H1 (cell line): ENCODE results near the gene TFEC. TPM values are rescaled to one million over a fixed set of nuclear protein-coding genes. Genes with fewer than 3 reads are reported as not detected.

Experiments used
- CTCF ChIA-PET: fragments of 300-600 bp; sonication (Branson Sonifier 250); formaldehyde crosslinking; loops from one replicate; lab custom pipeline; 2021; ENCODE audit not compliant: partially characterized antibody; lab: Charles Lee
- POLR2A ChIA-PET: fragments of 300-600 bp; sonication (Branson Sonifier 250); formaldehyde crosslinking; loops from one replicate; lab custom pipeline; 2021; ENCODE audit warnings: inconsistent platforms; ENCODE audit not compliant: partially characterized antibody; lab: Charles Lee
- DNase-seq, 2 experiments: peaks; one replicate each; pipeline versions ENCODE4 v3.0.0 to v3.0.0-alpha.2; 2010 to 2022; ENCODE audit warnings: low spot score in 2 of 2, low read depth in 1 of 2, mixed read lengths in 1 of 2
- FAIRE-seq: peaks from 2 replicates; lab custom pipeline; 2011; peaks lifted over from hg19 to GRCh38; lab: Jason Lieb, UNC
- H2AFZ ChIP-seq: 2 replicates; pipeline ENCODE4 v1.8.1; 2012; ENCODE audit warnings: low read length, inconsistent platforms
- H2AK5ac ChIP-seq: 2 replicates; pipeline ENCODE4 v1.6.1; 2013; ENCODE audit warnings: low read depth, low read length
- H2BK120ac ChIP-seq: replicated peaks from 2 replicates; pipeline ENCODE3; 2013; ENCODE audit warnings: low read depth, low read length, inconsistent platforms
- H2BK12ac ChIP-seq: 2 replicates; pipeline ENCODE4 v1.6.1; 2013; ENCODE audit warnings: low read depth, low read length
- H2BK15ac ChIP-seq: 2 replicates; pipeline ENCODE4 v1.6.1; 2013; ENCODE audit warnings: low read length
- H2BK20ac ChIP-seq: 2 replicates; pipeline ENCODE4 v1.6.1; 2013; ENCODE audit warnings: low read length
- H2BK5ac ChIP-seq: 2 replicates; pipeline ENCODE4 v1.6.1; 2013; ENCODE audit warnings: low read depth, low read length
- H3K14ac ChIP-seq: 2 replicates; pipeline ENCODE4 v1.6.1; 2013; ENCODE audit warnings: inconsistent platforms; ENCODE audit not compliant: insufficient read length
- H3K18ac ChIP-seq: 2 replicates; pipeline ENCODE4 v1.6.1; 2013; ENCODE audit warnings: low read length; ENCODE audit errors: extremely low read depth
- H3K23ac ChIP-seq: 2 replicates; pipeline ENCODE4 v1.6.1; 2013; ENCODE audit warnings: inconsistent platforms; ENCODE audit not compliant: insufficient read length
- H3K23me2 ChIP-seq: 2 replicates; pipeline ENCODE4 v1.6.1; 2013; ENCODE audit warnings: low read depth, low read length
- H3K27ac ChIP-seq: 2 replicates; pipeline ENCODE4 v1.6.1; 2011; ENCODE audit warnings: low read depth, low read length, inconsistent platforms
- H3K27me3 ChIP-seq, 4 experiments: replicated peaks in 1 of 4; 1 replicate in 1 of 4; 2 replicates in 3 of 4; pipeline versions ENCODE4 v1.6.1 to v1.8.1; 2011 to 2013; ENCODE audit warnings: low read length in 3 of 4, mild to moderate bottlenecking in 3 of 4, inconsistent platforms in 2 of 4, mixed read lengths in 2 of 4, moderate library complexity in 1 of 4; ENCODE audit not compliant: control insufficient read depth in 3 of 4, insufficient read depth in 3 of 4; ENCODE audit errors: extremely low read depth in 1 of 4
- H3K36me3 ChIP-seq, 4 experiments: 2 replicates each; pipeline versions ENCODE4 v1.6.1 to v1.8.1; 2011 to 2013; ENCODE audit warnings: mild to moderate bottlenecking in 4 of 4, low read length in 3 of 4, moderate library complexity in 2 of 4, control low read depth in 1 of 4, inconsistent platforms in 1 of 4; ENCODE audit not compliant: insufficient read depth in 4 of 4, control insufficient read depth in 2 of 4
- H3K4ac ChIP-seq: replicated peaks from 2 replicates; pipeline ENCODE3; 2013; ENCODE audit warnings: low read length, low read depth, mixed read lengths, inconsistent platforms; ENCODE audit not compliant: insufficient read length
- H3K4me1 ChIP-seq, 4 experiments: replicated peaks in 1 of 4; 1 replicate in 1 of 4; 2 replicates in 3 of 4; pipeline versions ENCODE4 v1.6.1 to v1.8.1; 2011 to 2013; ENCODE audit warnings: low read length in 3 of 4, inconsistent platforms in 2 of 4, mixed read lengths in 1 of 4; ENCODE audit not compliant: insufficient read depth in 4 of 4, control insufficient read depth in 3 of 4
- H3K4me2 ChIP-seq, 2 experiments: 2 replicates each; pipeline versions ENCODE4 v1.6.1 to v1.8.1; 2011 to 2013; ENCODE audit warnings: low read depth in 2 of 2, low read length in 2 of 2, control low read depth in 1 of 2, inconsistent platforms in 1 of 2, mild to moderate bottlenecking in 1 of 2; ENCODE audit not compliant: insufficient read depth in 1 of 2
- H3K4me3 ChIP-seq, 4 experiments: fragments of 200-600, 300-600 bp in 1 of 4; sonication (generic), shearing (Covaris generic), sonication (Bioruptor Twin) in 1 of 4; 2 replicates each; pipeline versions ENCODE4 v1.5.1 to v1.8.1; 2011 to 2016; ENCODE audit warnings: low read length in 4 of 4, low read depth in 3 of 4, control low read depth in 2 of 4, inconsistent platforms in 2 of 4, mild to moderate bottlenecking in 2 of 4, mixed read lengths in 1 of 4, moderate library complexity in 1 of 4; ENCODE audit not compliant: insufficient read depth in 2 of 4; ENCODE audit errors: extremely low read depth in 1 of 4
- H3K56ac ChIP-seq: replicated peaks from 2 replicates; pipeline ENCODE3; 2013; ENCODE audit warnings: low read depth, mild to moderate bottlenecking, mixed read lengths, low read length, inconsistent platforms; ENCODE audit not compliant: insufficient read length
- H3K79me1 ChIP-seq: 2 replicates; pipeline ENCODE4 v1.6.1; 2013; ENCODE audit warnings: low read depth, low read length, control low read depth
- H3K79me2 ChIP-seq, 2 experiments: 2 replicates each; pipeline versions ENCODE4 v1.6.1 to v1.8.1; 2012 to 2013; ENCODE audit warnings: low read length in 2 of 2, mild to moderate bottlenecking in 2 of 2, inconsistent platforms in 1 of 2; ENCODE audit not compliant: insufficient read depth in 2 of 2, control insufficient read depth in 1 of 2
- H3K9ac ChIP-seq, 4 experiments: replicated peaks in 1 of 4; 1 replicate in 1 of 4; 2 replicates in 3 of 4; pipeline versions ENCODE4 v1.6.1 to v1.8.1; 2011 to 2013; ENCODE audit warnings: low read depth in 3 of 4, low read length in 3 of 4, control low read depth in 2 of 4, mild to moderate bottlenecking in 2 of 4, moderate library complexity in 2 of 4, inconsistent platforms in 1 of 4; ENCODE audit errors: extremely low read depth in 1 of 4
- H3K9me3 ChIP-seq, 2 experiments: 2 replicates each; pipeline versions ENCODE4 v1.6.1 to v1.8.1; 2012 to 2013; ENCODE audit warnings: mild to moderate bottlenecking in 2 of 2, moderate library complexity in 2 of 2, control low read depth in 1 of 2, inconsistent platforms in 1 of 2, low read depth in 1 of 2, low read length in 1 of 2, mixed read lengths in 1 of 2; ENCODE audit not compliant: insufficient read depth in 2 of 2
- H4K20me1 ChIP-seq, 2 experiments: replicated peaks in 1 of 2; 2 replicates each; pipeline versions ENCODE3 to v1.8.1; 2011 to 2013; ENCODE audit warnings: inconsistent platforms in 2 of 2, low read length in 2 of 2, mild to moderate bottlenecking in 1 of 2; ENCODE audit not compliant: insufficient read depth in 2 of 2, control insufficient read depth in 1 of 2
- H4K5ac ChIP-seq: 2 replicates; pipeline ENCODE4 v1.6.1; 2013; ENCODE audit warnings: low read length, low read depth, mixed read lengths, inconsistent platforms; ENCODE audit not compliant: insufficient read length
- H4K8ac ChIP-seq: 2 replicates; pipeline ENCODE4 v1.8.0; 2013; ENCODE audit warnings: mild to moderate bottlenecking, moderate library complexity, low read length, inconsistent platforms; ENCODE audit not compliant: insufficient read depth; ENCODE audit errors: extremely low read depth
- H4K91ac ChIP-seq: replicated peaks from 2 replicates; pipeline ENCODE3; 2013; ENCODE audit warnings: low read length, mixed read lengths, inconsistent platforms; ENCODE audit not compliant: insufficient read length
- ASH2L ChIP-seq: fragments of 200-600, 300-600 bp; sonication (generic); IDR thresholded peaks from one replicate; pipeline ENCODE4 v1.7.1; 2017; ENCODE audit warnings: low read length
- EZH2 ChIP-seq: fragments of 200-600 bp; sonication (generic); IDR thresholded peaks from 2 replicates; pipeline ENCODE4 v1.7.1; 2012; ENCODE audit warnings: low read depth, mild to moderate bottlenecking, moderate library complexity, low read length, inconsistent platforms; ENCODE audit not compliant: severe bottlenecking
- GTF2F1 ChIP-seq: IDR thresholded peaks from 2 replicates; pipeline ENCODE4 v1.6.1; 2012; ENCODE audit warnings: low read depth, low read length, improper control_type of control experiment, borderline replicate concordance
- HDAC2 ChIP-seq, 2 experiments: fragments of 300-600 bp in 1 of 2; sonication (generic) in 1 of 2; IDR thresholded peaks; 2 replicates each; pipeline ENCODE4 v1.6.1; 2011 to 2012; ENCODE audit warnings: low read depth in 2 of 2, low read length in 2 of 2, mild to moderate bottlenecking in 2 of 2, moderate library complexity in 2 of 2, borderline replicate concordance in 1 of 2, inconsistent platforms in 1 of 2
- KDM1A ChIP-seq: fragments of 200-600, 300-600 bp; sonication (generic); IDR thresholded peaks from 2 replicates; pipeline ENCODE4 v1.7.1; 2016; ENCODE audit warnings: mild to moderate bottlenecking, low read length, borderline replicate concordance
- NANOG ChIP-seq: IDR thresholded peaks from 2 replicates; pipeline ENCODE4 v1.6.1; 2011; ENCODE audit warnings: low read length, low read depth, mild to moderate bottlenecking, inconsistent platforms; ENCODE audit not compliant: insufficient read depth, poor library complexity, severe bottlenecking
- RNF2 ChIP-seq: fragments of 200-900, 300-1000 bp; sonication (generic); IDR thresholded peaks from 2 replicates; pipeline ENCODE4 v1.7.1; 2016; ENCODE audit warnings: borderline replicate concordance, low read depth, mild to moderate bottlenecking, antibody characterized with exemption, low read length; ENCODE audit not compliant: poor library complexity, severe bottlenecking; ENCODE audit errors: missing control alignments
- SIX5 ChIP-seq: IDR thresholded peaks from 2 replicates; pipeline ENCODE4 v1.6.1; 2011; ENCODE audit warnings: mild to moderate bottlenecking, low read depth, low read length
- SRF ChIP-seq: IDR thresholded peaks from 2 replicates; pipeline ENCODE4 v1.6.1; 2011; ENCODE audit warnings: mild to moderate bottlenecking, low read depth, low read length, moderate library complexity
- TEAD4 ChIP-seq: IDR thresholded peaks from 2 replicates; pipeline ENCODE4 v1.6.1; 2012; ENCODE audit warnings: low read depth, low read length, inconsistent platforms, mixed read lengths
- WGBS, 2 experiments: shearing (Covaris generic) in 1 of 2; methylation state at CpG; one replicate each; pipeline versions ENCODE4 v1.1.6 to v1.1.7; 2013 to 2015; ENCODE audit warnings: low lambda C conversion rate in 2 of 2, mixed read lengths in 2 of 2, inconsistent platforms in 1 of 2, low coverage in 1 of 2, missing lambda C conversion rate in 1 of 2; ENCODE audit not compliant: insufficient replicate concordance in 2 of 2, insufficient coverage in 1 of 2, insufficient read length in 1 of 2; ENCODE audit errors: extremely low coverage in 1 of 2, missing lambda C conversion rate in 1 of 2; 5-methylcytosine and 5-hydroxymethylcytosine counted together
- polyA plus RNA-seq, 7 experiments: library from polyadenylated mRNA; depleted of rRNA in 3 of 7; stranded (reverse) in 5 of 7; unstranded in 2 of 7; fragments of >200 nt in 5 of 7; fragments of 200-250 nt in 2 of 7; gene quantifications; 1 replicate in 5 of 7; 2 replicates in 1 of 7; 4 replicates in 1 of 7; pipeline versions ENCODE4 v1.2.1 to v1.2.3, GENCODE V29; 2011 to 2013; ENCODE audit warnings: missing spikeins in 2 of 7, mixed read lengths in 2 of 7
- total RNA-seq: library from RNA; stranded (reverse); fragmentation: NEBNext Ultra II Directional; extraction: Animal tissue kit (Norgen Biotek cat#: 25700); gene quantifications from 2 replicates; pipeline ENCODE4 v1.2.1, GENCODE V29; 2021
- TF ChIP-seq, protein P1 (sequence below): IDR thresholded peaks from 2 replicates; pipeline ENCODE4 v1.6.1; 2012; ENCODE audit warnings: inconsistent platforms

The TFEC gene
- total and polyA plus RNA-seq, 2 of the 8 experiments (the other 6 are each of a cell fraction or from before 2014, with no cell fraction given): not detected

DNA sequence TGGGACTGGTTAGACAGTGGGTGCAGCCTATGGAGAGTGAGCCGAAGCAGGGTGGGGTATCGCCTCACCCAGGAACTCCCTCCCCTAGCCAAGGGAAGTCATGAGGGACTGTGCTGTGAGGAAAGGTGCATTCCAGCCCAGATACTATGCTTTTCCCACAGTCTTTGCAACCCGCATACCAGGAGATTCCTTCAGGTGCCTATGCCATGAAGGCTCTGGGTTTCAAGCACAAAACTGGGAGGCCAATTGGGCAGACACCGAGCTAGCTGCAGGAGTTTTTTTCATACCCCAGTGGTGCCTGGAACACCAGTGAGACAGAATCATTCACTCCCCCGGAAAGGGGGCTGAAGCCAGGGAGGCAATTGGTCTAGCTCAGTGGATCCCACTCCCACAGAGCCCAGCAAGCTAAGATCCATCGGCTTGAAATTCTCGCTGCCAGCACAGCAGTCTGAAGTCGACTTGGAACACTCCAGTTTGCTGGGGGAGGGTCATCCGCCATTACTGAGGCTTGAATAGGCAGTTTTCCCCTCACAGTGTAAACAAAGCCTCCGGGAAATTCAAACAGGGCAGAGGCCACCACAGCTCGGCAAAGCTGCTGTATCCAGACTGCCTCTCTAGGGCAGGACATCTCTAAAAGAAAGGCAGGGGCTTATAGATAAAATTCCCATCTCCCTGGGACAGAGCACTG is 141.4 kb downstream of the TFEC start:
- Histone ChIP-seq H4K91ac (no peak overlapping the region), H2AK5ac (no peak overlapping the region), H3K9ac (no peak overlapping the region), H3K79me1 (no peaks in the 10 kb centered on the region), H3K79me2 (no peaks in the 10 kb centered on the region), H3K4ac (no peak overlapping the region), H3K23ac (no peak overlapping the region), H4K8ac (no peak overlapping the region), H2BK20ac (no peak overlapping the region), H2BK120ac (no peak overlapping the region), H3K9me3 (0 out of 4 replicates have a peak, but pooled peaks cover 0 to 2% of the 10 kb centered on the region in 2 experiments), H3K27ac (no peak overlapping the region), H3K36me3 (no peaks in the 10 kb centered on the region), H4K5ac (no peak overlapping the region), H3K56ac (no peak overlapping the region), H2AFZ (no peak overlapping the region; the same call in 1 of the 2 replicates), H3K14ac (no peak overlapping the region), H3K23me2 (no peaks in the 10 kb centered on the region), H2BK15ac (no peak overlapping the region), H4K20me1 (no peaks in the 10 kb centered on the region), H3K4me3 (no peak overlapping the region), H2BK12ac (no peak overlapping the region), H3K27me3 (no peaks in the 10 kb centered on the region), H3K4me2 (no peak overlapping the region), H3K4me1 (no peaks in the 10 kb centered on the region), H3K18ac (no peak overlapping the region), H2BK5ac (no peak overlapping the region)
- DNase-seq (no peak), FAIRE-seq (no peak)
- POLR2A ChIA-PET: no interaction called here
- WGBS, 2 experiments: 92% methylated on average over 11 of the region's 11 CpGs; no CpG with 5 or more reads in 1 of the 2 experiments
- CTCF ChIA-PET: interaction anchor here (1.2 kb wide), 1 partner anchor 37 kb away, joined by 4 read pairs; no protein-coding TSS in a partner anchor
- TF ChIP-seq NANOG: no peak
- no peak for TF ChIP-seq GTF2F1
- TF ChIP-seq EZH2: no peak
- no peak for TF ChIP-seq KDM1A
- TF ChIP-seq, protein P1, sequence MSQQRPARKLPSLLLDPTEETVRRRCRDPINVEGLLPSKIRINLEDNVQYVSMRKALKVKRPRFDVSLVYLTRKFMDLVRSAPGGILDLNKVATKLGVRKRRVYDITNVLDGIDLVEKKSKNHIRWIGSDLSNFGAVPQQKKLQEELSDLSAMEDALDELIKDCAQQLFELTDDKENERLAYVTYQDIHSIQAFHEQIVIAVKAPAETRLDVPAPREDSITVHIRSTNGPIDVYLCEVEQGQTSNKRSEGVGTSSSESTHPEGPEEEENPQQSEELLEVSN: no peak
- TF ChIP-seq TEAD4: no peak
- TF ChIP-seq ASH2L: no peak
- no peak for TF ChIP-seq SIX5
- no peak for TF ChIP-seq SRF
- TF ChIP-seq HDAC2 (IDR thresholded peaks at IDR 0.05; ENCODE audit: borderline replicate concordance in 1 of 2, low read depth in 2 of 2, low read length in 2 of 2): no peak
- no peak for TF ChIP-seq RNF2
